Measurements from ENCODE around the gene VAMP2. TPM values are rescaled to one million over a fixed set of nuclear protein-coding genes. Genes with fewer than 3 reads are reported as not detected.
A peak's percentile ranks its signal among the peaks of the same experiment; 100 is the strongest.

The VAMP2 gene
- total and polyA plus RNA-seq, 9 of the 15 experiments (the other 6 are each of a cell fraction or from before 2014, with no cell fraction given) = 2.3 to 31.8 (median 6.0) TPM

- in situ Hi-C loops (cut with MboI) (loop anchor here (5.0 kb wide), 2 partner anchors 98 to 178 kb away; no protein-coding TSS in a partner anchor), intact Hi-C loops (cut with micrococcal nuclease) (loop anchor here (5.0 to 10.0 kb wide), 3 partner anchors 48 to 289 kb away; partner anchors contain the start of gene KDM6B)
- Histone ChIP-seq H3K27ac (ENCODE audit: extremely low read depth, low read depth, low read length) (no peak within 1 kb of the TSS), H3K4me2 (ENCODE audit: insufficient read depth, low read length) (peak within 1 kb of the TSS; percentile 87), H3K4me3 (peak within 1 kb of the TSS; percentile 73), H2AFZ (ENCODE audit: low read depth, low read length) (peak within 1 kb of the TSS; percentile 82), H3K79me2 (ENCODE audit: control insufficient read depth, insufficient read depth, low read length) (no peaks in the 10 kb centered on the region), H3K9ac (ENCODE audit: insufficient read depth in 1 of 2, low read depth in 2 of 2, low read length in 2 of 2) (peak within 1 kb of the TSS in 1 of 2 experiments; percentile 85; a peak in 2 of 4 replicates), H4K20me1 (replicated peaks; ENCODE audit: control insufficient read depth, insufficient read depth, low read length) (peaks cover 4% of the 10 kb centered on the region; the same call in 1 of the 2 replicates), H3K4me1 (replicated peaks in 1 of 2; ENCODE audit: control insufficient read depth in 2 of 2, insufficient read depth in 2 of 2, low read length in 2 of 2) (peaks cover 22 to 65% of the 10 kb centered on the region in 2 experiments), H3K27me3 (ENCODE audit: control insufficient read depth in 2 of 2, insufficient read depth in 2 of 2, low read length in 2 of 2) (0 out of 5 replicates have a peak, but pooled peaks cover 0 to 9% of the 10 kb centered on the region in 2 experiments), H3K9me1 (ENCODE audit: control insufficient read depth, insufficient read depth, low read length) (no peaks in the 10 kb centered on the region), H3K36me3 (ENCODE audit: control insufficient read depth, insufficient read depth, low read length) (no peaks in the 10 kb centered on the region), H3K9me3 (replicated peaks; ENCODE audit: control insufficient read depth, insufficient read depth, low read depth, low read length) (no peaks in the 10 kb centered on the region)
- DNase-seq (ENCODE audit: extremely low read depth in 1 of 4, low spot score in 3 of 4) (peak in 2 of 4 experiments; percentile 19 to 35), ATAC-seq (no peak), FAIRE-seq (no peak)
- WGBS (ENCODE audit: insufficient coverage, low coverage, missing lambda C conversion rate) = 9% methylated on average over 12 of the region's 29 CpGs
- POLR2A ChIA-PET = interaction anchor here (0.6 to 2.1 kb wide), 6 partner anchors 11 to 165 kb away, joined by 3 to 5 read pairs (median 4); partner anchors contain the start of genes AURKB and RANGRF
- CTCF ChIA-PET (ENCODE audit: low intra/inter-chr PET ratio) = no interaction called here
- TF ChIP-seq PHTF2 (CRISPR knock-in tag; IDR thresholded peaks at IDR 0.05) = no peak
- peak; percentile 21; the same call in 1 of the 2 replicates for TF ChIP-seq EGR1 (conservative IDR thresholded peaks at IDR 0.05)
- peak; percentile 1 for TF ChIP-seq HMGN3 (IDR thresholded peaks at IDR 0.05; ENCODE audit: borderline replicate concordance, extremely low read depth, insufficient read length, low read depth, low read length)
- BruUV-seq (replicated peaks) = no TSS peak
Observed at GRCh38 chr17:8123695-8124349, 38.9 kb downstream of the VAMP2 start, which contains the start of gene HES7. TSS of gene HES7 (minus strand) at chr17:8124106. CDS start at chr17:8124084, 22 bp downstream.
